HEK293T (cell line): ENCODE measurements around the gene STX16.

Experiments
- NFRKB ChIP-seq: fragments of 450-650 bp; IDR thresholded peaks from 2 replicates; pipeline ENCODE4 v1.6.1; 2016; ENCODE audit warnings: mild to moderate bottlenecking, moderate library complexity
- PKNOX1 ChIP-seq: fragments of 450-650 bp; IDR thresholded peaks from 2 replicates; pipeline ENCODE4 v1.6.1; 2016

- no peak for TF ChIP-seq PKNOX1
- no peak for TF ChIP-seq NFRKB
Observed at GRCh38 chr20:58702859-58703648, 52.0 kb downstream of the STX16 start.
